T-helper 17 cell (primary cell): ENCODE data around the gene NHSL2. TPM values are rescaled to one million over a fixed set of nuclear protein-coding genes. Genes with fewer than 3 reads are reported as not detected.
A peak's percentile ranks its signal among the peaks of the same experiment; 100 is the strongest.

ENCODE experiments used
- ATAC-seq: fragments of 150-1000 bp; cut with Tn5 transposase; 2 replicates; pipeline ENCODE4 v1.10.0; 2021; ENCODE audit warnings: mild to moderate bottlenecking, moderate library complexity
- DNase-seq, 3 donors: peaks; one replicate each; pipeline versions ENCODE4 v3.0.0 to v3.0.0-alpha.2; 2020 to 2021
- H3K9me3 ChIP-seq: one replicate; pipeline ENCODE4 v1.7.0; 2013; ENCODE audit warnings: low read length, mild to moderate bottlenecking; ENCODE audit not compliant: control insufficient read depth, poor library complexity, severe bottlenecking
- H3K27ac Mint-ChIP-seq: one replicate; pipeline ENCODE4 v1.8.0; 2022; ENCODE audit warnings: mild to moderate bottlenecking, moderate library complexity, mixed read lengths
- H3K27me3 Mint-ChIP-seq: one replicate; pipeline ENCODE4 v1.8.0; 2022; ENCODE audit warnings: mixed read lengths
- H3K36me3 Mint-ChIP-seq: one replicate; pipeline ENCODE4 v1.8.0; 2022; ENCODE audit warnings: low read depth, mixed read lengths
- H3K4me1 Mint-ChIP-seq: one replicate; pipeline ENCODE4 v1.8.0; 2022; ENCODE audit warnings: mild to moderate bottlenecking, mixed read lengths
- H3K4me3 Mint-ChIP-seq: one replicate; pipeline ENCODE4 v1.8.0; 2022; ENCODE audit warnings: mild to moderate bottlenecking, moderate library complexity, mixed read lengths
- total RNA-seq, 4 donors: library from RNA in 2 of 4; stranded (reverse) in 2 of 4; gene quantifications; one replicate each; pipeline ENCODE4 v1.2.3 and lab custom pipeline; 2022 to 2026

The NHSL2 gene
- total RNA-seq, 2 donors from 2014 or later, result 10.0 to 20.3 TPM

DNA sequence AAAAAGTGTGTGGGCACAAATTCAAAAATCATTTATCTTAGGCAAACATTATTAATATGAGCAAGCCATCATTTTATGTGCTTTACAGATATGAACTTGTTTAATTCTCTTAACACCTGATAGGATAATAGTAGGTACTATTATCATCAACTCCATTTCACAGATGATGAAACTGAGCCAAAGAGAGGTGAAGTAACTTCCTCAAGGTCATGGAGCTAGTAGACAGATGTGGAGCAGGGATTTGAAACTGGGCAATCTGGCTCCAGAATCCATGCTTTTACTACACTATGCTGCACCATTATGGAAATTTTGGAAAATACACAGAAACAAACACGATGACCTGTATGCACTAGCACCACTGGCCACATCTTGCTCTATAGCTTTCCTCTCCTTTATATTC is 269.9 kb downstream of the NHSL2 start:
- Mint-ChIP-seq H3K4me3 (no peak overlapping the region), H3K4me1 (peaks cover 5% of the 10 kb centered on the region), H3K27me3 (no peaks in the 10 kb centered on the region), H3K27ac (no peak overlapping the region), H3K36me3 (no peaks in the 10 kb centered on the region)
- DNase-seq, result no peak
- no peak for ATAC-seq
- H3K9me3 ChIP-seq, result no peaks in the 10 kb centered on the region

DNA sequence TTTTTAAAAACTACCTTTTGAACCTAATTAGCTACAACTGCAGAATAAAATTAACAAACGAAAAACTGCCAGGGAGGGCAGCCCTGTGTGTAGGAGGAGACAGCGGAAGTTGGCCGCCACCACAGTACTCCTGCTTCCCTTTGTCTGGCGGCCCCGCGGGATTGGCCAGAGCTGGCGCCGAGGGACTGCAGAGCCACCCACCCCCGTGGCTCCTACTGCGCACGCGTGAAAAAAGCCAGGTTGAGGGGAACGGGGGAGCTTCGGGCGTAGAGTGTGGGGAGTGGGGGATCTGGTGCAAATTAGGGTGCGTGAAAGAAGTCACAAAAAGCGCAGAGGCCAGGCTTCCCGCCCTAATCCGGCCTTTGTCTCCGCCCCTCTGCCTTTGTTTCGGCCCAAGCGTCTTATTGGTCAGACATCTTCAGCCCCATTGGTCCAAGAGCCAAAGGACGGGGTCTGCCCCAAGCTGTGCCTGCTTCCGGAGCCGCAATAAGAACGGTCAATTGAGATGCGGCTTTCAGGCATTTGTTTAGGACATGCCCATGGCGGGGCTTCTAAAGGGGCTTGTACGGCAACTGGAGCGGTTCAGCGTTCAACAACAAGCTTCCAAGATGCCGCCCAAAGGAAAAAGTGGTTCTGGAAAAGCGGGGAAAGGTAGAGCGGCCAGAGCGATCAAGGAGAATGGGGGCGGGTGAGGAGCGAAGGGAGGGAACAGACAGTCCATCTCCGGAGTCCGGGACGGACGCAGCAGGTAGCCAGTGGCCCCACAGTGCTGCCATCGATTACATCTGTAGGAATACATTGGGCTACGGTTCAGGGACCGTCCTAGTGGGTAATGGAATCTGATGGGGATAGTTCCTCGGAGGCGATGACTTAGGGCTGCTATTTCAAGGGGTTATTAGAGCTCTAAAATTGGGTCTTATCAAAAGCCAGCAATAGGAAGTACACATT is 270.8 kb downstream of the NHSL2 start, which contains the start of gene PIN4:
Gene PIN4 (plus strand): TSS at position 580 of the 948 bp plus-strand sequence. CDS start 29 bp downstream, at position 609.
- Mint-ChIP-seq H3K4me3 (no peak within 1 kb of the TSS), H3K36me3 (no peaks in the 10 kb centered on the region), H3K27ac (no peak within 1 kb of the TSS), H3K27me3 (no peaks in the 10 kb centered on the region), H3K4me1 (peaks cover 5% of the 10 kb centered on the region)
- H3K9me3 ChIP-seq, result no peaks in the 10 kb centered on the region
- ATAC-seq, result peak; percentile 92
- peak; percentile 62 to 72 (median 63) for DNase-seq

DNA sequence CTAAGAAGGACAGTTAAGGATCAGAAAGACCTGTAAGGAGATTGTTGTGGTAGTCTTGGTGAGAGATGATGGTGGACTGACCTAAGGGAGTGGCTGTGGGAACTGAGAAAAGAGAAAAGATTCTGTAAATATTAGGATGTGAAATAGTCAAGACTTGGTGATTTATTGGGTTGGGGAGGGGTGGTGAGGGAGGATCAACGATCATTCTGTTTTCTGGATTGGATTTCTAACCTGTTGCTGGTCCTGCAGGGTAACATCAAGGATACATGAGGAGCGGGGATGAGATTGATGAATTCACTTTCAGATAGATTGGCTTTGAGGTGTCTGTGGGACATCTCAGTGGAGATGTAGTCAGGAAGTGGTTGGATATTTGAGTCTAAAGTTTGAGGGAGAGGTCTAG is 272.3 kb downstream of the NHSL2 start:
- Mint-ChIP-seq H3K36me3 (no peaks in the 10 kb centered on the region), H3K27me3 (no peaks in the 10 kb centered on the region), H3K27ac (no peak overlapping the region), H3K4me1 (peaks cover 5% of the 10 kb centered on the region), H3K4me3 (no peak overlapping the region)
- DNase-seq, result no peak
- no peak for ATAC-seq
- H3K9me3 ChIP-seq, result no peaks in the 10 kb centered on the region

DNA sequence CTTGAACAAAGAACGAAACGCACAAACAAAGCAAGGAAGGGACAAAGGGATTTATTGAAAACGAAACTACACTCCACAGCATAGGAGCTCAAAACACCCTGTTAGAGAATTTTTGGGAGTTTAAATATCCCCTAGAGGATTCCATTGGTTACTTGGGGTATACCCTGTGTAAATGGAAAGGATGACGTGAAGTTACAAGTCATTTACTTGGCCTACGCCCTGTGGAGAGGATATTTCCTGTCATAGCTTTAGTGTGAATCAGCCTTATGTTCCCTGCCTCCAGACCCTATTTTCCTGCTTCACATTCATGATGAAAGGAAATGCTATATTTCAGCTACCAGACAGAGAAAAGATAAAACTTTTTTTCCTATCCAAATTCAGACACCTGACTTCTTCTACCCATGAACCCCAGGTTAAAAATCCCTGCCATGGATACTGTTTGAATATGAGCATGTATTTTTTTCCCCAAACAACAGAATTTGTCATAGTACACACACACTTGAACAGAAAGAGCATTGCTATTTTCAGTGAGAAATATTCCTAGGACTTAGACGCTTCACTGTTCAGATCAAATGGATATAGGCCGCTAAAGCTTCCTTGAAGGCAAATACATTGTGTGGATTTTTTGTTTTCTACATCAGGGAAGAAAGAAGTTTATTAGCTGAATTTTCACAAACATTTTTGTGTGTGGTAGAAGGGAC is 291.3 kb downstream of the NHSL2 start:
- H3K4me3 Mint-ChIP-seq, result no peak overlapping the region
- ATAC-seq (no peak), DNase-seq (no peak)
- no peaks in the 10 kb centered on the region for H3K36me3 Mint-ChIP-seq
- H3K27ac Mint-ChIP-seq, result no peak overlapping the region
- H3K9me3 ChIP-seq, result no peaks in the 10 kb centered on the region
- H3K27me3 Mint-ChIP-seq, result no peaks in the 10 kb centered on the region
- no peaks in the 10 kb centered on the region for H3K4me1 Mint-ChIP-seq

Other genes with a start within 250 kb of the NHSL2 start
- gene CXorf49, start 192.6 kb upstream of the NHSL2 start, total RNA-seq, result not detected
- gene CXorf49B, start 147.5 kb upstream of the NHSL2 start, total RNA-seq, result not detected
- gene RTL5, start 221.1 kb downstream of the NHSL2 start, total RNA-seq, result 1 to 10 TPM; 2.6 to 2.7 TPM